Measurements from ENCODE around the gene MT3. TPM values are rescaled to one million over a fixed set of nuclear protein-coding genes. Genes with fewer than 3 reads are reported as not detected.
A peak's percentile ranks its signal among the peaks of the same experiment; 100 is the strongest.

Gene MT3
- total and polyA plus RNA-seq, 2 of the 13 experiments (the other 11 are each of a cell fraction or from before 2014, with no cell fraction given) = not detected

- POLR2A ChIA-PET = interaction anchor here (0.7 kb wide), 1 partner anchor 23 kb away, joined by 4 read pairs; no protein-coding TSS in a partner anchor
- DNase-seq (ENCODE audit: low spot score) (peak; percentile 59), ATAC-seq (peak; percentile 72), FAIRE-seq (peak; percentile 85)
- CTCF ChIA-PET (ENCODE audit: low intra/inter-chr PET ratio, low total read pairs) = interaction anchor here (1.1 to 2.0 kb wide), 4 partner anchors 24 to 102 kb away, joined by 3 to 20 read pairs (median 12); no protein-coding TSS in a partner anchor
- H3K9me3 ChIP-seq (ENCODE audit: low read length) = no peaks in the 10 kb centered on the region
- intact Hi-C loops (cut with micrococcal nuclease; ENCODE audit: unreplicated experiment) (loop anchor here (1.0 to 10.0 kb wide), 4 partner anchors 23 to 264 kb away; partner anchors contain the start of genes MT1B, MT1F and SLC12A3), in situ Hi-C loops (cut with HindIII; ENCODE audit: extremely low pct_ligation_motif_present, low pct_unique_long_range_greater_than_20kb) (loop anchor here (5.0 kb wide), 1 partner anchor 102 kb away; no protein-coding TSS in a partner anchor)
- H3K27ac ChIP-seq (ENCODE audit: extremely low read length, insufficient read depth, low read length) = no peak overlapping the region
- H3K36me3 ChIP-seq (replicated peaks in 1 of 2; ENCODE audit: control insufficient read depth in 1 of 2, insufficient read depth in 2 of 2, low read length in 2 of 2) = no peaks in the 10 kb centered on the region
- H3K27me3 ChIP-seq (ENCODE audit: control insufficient read depth in 1 of 2, insufficient read depth in 2 of 2, low read length in 2 of 2) = peaks cover 0 to 7% of the 10 kb centered on the region in 2 experiments; a peak in 2 of 5 replicates
- peaks cover 19% of the 10 kb centered on the region for H3K4me1 ChIP-seq (ENCODE audit: insufficient read depth, low read length)
- no peak overlapping the region for H2AFZ ChIP-seq (ENCODE audit: low read length)
- no TSS peak for BruUV-seq (replicated peaks)
- no peak overlapping the region for H3K4me2 ChIP-seq (ENCODE audit: low read depth, low read length)
- H3K9ac ChIP-seq (ENCODE audit: insufficient read depth, low read depth, low read length) = no peak overlapping the region
- H3K79me2 ChIP-seq (ENCODE audit: insufficient read depth, low read length) = no peaks in the 10 kb centered on the region
- no peaks in the 10 kb centered on the region for H4K20me1 ChIP-seq (ENCODE audit: insufficient read depth, low read length)
- H3K4me3 ChIP-seq (replicated peaks in 1 of 3; ENCODE audit: insufficient read depth in 1 of 3, low read depth in 2 of 3, low read length in 3 of 3) = no peak overlapping the region
- 9% methylated on average over 8 of the region's 8 CpGs for WGBS (ENCODE audit: low lambda C conversion rate)
- TF ChIP-seq, protein P1, sequence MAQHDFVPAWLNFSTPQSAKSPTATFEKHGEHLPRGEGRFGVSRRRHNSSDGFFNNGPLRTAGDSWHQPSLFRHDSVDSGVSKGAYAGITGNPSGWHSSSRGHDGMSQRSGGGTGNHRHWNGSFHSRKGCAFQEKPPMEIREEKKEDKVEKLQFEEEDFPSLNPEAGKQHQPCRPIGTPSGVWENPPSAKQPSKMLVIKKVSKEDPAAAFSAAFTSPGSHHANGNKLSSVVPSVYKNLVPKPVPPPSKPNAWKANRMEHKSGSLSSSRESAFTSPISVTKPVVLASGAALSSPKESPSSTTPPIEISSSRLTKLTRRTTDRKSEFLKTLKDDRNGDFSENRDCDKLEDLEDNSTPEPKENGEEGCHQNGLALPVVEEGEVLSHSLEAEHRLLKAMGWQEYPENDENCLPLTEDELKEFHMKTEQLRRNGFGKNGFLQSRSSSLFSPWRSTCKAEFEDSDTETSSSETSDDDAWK (CRISPR knock-in tag; IDR thresholded peaks at IDR 0.05) = no peak
- TF ChIP-seq STAG1 (CRISPR knock-in tag; IDR thresholded peaks at IDR 0.05) (peak; percentile 77), NFIB (CRISPR knock-in tag; IDR thresholded peaks at IDR 0.05; ENCODE audit: borderline replicate concordance) (no peak), ZBTB26 (CRISPR knock-in tag; IDR thresholded peaks at IDR 0.05; ENCODE audit: borderline replicate concordance) (no peak), MAFG (CRISPR knock-in tag; IDR thresholded peaks at IDR 0.05) (no peak), WIZ (CRISPR knock-in tag; IDR thresholded peaks at IDR 0.05) (no peak), RBAK (CRISPR knock-in tag; IDR thresholded peaks at IDR 0.05) (no peak), SMC3 (IDR thresholded peaks at IDR 0.05; ENCODE audit: low read length) (peak; percentile 79), ZBTB49 (CRISPR knock-in tag; IDR thresholded peaks at IDR 0.05; ENCODE audit: borderline replicate concordance) (no peak), GTF3A (CRISPR knock-in tag; conservative IDR thresholded peaks at IDR 0.05) (0 out of 2 replicates have a peak, but pooled peaks have one; percentile 67), ZNF350 (CRISPR knock-in tag; IDR thresholded peaks at IDR 0.05; ENCODE audit: borderline replicate concordance, low read depth) (no peak)
- TF ChIP-seq, protein P2, sequence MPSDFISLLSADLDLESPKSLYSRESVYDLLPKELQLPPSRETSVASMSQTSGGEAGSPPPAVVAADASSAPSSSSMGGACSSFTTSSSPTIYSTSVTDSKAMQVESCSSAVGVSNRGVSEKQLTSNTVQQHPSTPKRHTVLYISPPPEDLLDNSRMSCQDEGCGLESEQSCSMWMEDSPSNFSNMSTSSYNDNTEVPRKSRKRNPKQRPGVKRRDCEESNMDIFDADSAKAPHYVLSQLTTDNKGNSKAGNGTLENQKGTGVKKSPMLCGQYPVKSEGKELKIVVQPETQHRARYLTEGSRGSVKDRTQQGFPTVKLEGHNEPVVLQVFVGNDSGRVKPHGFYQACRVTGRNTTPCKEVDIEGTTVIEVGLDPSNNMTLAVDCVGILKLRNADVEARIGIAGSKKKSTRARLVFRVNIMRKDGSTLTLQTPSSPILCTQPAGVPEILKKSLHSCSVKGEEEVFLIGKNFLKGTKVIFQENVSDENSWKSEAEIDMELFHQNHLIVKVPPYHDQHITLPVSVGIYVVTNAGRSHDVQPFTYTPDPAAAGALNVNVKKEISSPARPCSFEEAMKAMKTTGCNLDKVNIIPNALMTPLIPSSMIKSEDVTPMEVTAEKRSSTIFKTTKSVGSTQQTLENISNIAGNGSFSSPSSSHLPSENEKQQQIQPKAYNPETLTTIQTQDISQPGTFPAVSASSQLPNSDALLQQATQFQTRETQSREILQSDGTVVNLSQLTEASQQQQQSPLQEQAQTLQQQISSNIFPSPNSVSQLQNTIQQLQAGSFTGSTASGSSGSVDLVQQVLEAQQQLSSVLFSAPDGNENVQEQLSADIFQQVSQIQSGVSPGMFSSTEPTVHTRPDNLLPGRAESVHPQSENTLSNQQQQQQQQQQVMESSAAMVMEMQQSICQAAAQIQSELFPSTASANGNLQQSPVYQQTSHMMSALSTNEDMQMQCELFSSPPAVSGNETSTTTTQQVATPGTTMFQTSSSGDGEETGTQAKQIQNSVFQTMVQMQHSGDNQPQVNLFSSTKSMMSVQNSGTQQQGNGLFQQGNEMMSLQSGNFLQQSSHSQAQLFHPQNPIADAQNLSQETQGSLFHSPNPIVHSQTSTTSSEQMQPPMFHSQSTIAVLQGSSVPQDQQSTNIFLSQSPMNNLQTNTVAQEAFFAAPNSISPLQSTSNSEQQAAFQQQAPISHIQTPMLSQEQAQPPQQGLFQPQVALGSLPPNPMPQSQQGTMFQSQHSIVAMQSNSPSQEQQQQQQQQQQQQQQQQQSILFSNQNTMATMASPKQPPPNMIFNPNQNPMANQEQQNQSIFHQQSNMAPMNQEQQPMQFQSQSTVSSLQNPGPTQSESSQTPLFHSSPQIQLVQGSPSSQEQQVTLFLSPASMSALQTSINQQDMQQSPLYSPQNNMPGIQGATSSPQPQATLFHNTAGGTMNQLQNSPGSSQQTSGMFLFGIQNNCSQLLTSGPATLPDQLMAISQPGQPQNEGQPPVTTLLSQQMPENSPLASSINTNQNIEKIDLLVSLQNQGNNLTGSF (CRISPR knock-in tag; IDR thresholded peaks at IDR 0.05) = no peak
These were observed 11.2 kb downstream of the MT3 start for GRCh38 chr16:56600398-56600999.

Measured in HepG2 (cell line).